ENCODE measurements around the gene RELA. TPM values are rescaled to one million over a fixed set of nuclear protein-coding genes. Genes with fewer than 3 reads are reported as not detected.
"Not testable (repeated sequence)": the region's sequence is repeated elsewhere in the genome, so short reads cannot be mapped to it uniquely, and the experiment has no call there.

Gene RELA
- polyA plus RNA-seq, 2 of the 4 experiments (the other 2 are of a cell fraction), result 28.9 to 55.1 TPM

DNA sequence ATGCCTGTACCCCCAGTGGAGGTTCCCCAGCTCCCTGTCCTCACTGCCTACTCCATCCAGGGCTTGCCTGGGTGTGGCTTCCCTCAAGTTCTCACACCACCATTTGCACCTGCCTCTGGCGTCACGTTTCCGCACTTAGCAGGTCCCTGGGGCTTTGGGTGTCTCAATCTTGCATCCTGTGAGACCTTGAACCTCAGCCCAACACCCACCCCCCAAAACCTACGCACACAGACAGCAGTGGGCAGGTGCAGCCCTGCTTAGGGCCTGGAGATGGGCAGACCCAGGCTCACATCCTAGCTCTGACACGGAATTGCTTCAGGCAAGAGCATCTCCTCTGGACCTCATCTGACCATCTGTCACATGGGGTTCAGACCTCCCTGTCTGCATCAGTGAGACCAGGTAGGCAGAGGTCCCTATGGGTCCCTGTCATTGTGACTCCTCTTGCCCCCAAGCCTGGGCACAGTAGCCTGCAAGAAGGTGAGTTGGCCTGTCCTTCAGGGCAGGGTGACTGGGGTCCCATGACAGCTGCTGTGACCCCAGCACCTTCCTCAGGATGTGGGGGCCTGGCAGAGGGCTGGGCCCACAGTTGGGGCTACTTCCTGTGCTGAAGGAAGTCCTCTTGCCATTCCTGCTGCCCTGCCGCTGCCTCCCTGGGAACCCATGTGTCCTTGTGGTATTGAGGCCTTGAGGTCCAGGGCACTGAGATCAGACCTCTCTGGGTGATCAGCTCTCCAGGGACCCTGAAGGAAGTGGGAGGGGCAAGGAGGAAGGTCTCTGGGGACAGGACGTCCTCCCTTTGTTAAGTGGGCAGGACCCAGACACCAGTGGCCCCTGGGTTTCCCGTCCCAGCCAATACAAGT, 22.9 kb downstream of the RELA start:
- ATAC-seq (no peak), DNase-seq (ENCODE audit: low read depth in 1 of 2, low spot score in 1 of 2) (no peak), FAIRE-seq (no peak)
- Histone ChIP-seq H3K4me3 (no peak overlapping the region), H3K4me2 (no peak overlapping the region), H3K4me1 (peaks cover 32% of the 10 kb centered on the region), H3K27ac (no peak overlapping the region), H3K9me3 (no peaks in the 10 kb centered on the region)
- ChIA-PET POLR2A (interaction anchor here (2.3 kb wide), 1 partner anchor 13 kb away, joined by 12 read pairs; no protein-coding TSS in a partner anchor), CTCF (interaction anchor here (1.0 to 8.2 kb wide), 3 partner anchors 12 to 349 kb away, joined by 3 to 54 read pairs (median 3); no protein-coding TSS in a partner anchor)
- TF ChIP-seq ESRRA (IDR thresholded peaks at IDR 0.05; ENCODE audit: borderline replicate concordance, low read length) (no peak), TP53 (CRISPR knock-in tag; IDR thresholded peaks at IDR 0.05) (no peak), SMC3 (IDR thresholded peaks at IDR 0.05) (no peak), EHMT2 (IDR thresholded peaks at IDR 0.05; ENCODE audit: low read depth) (no peak), RAD21 (conservative IDR thresholded peaks at IDR 0.05 in 1 of 2, IDR thresholded peaks at IDR 0.05 in 1 of 2) (no peak), HOXB5 (CRISPR knock-in tag; IDR thresholded peaks at IDR 0.05) (no peak), ZFP36 (IDR thresholded peaks at IDR 0.05; ENCODE audit: borderline replicate concordance, partially characterized antibody) (no peak), HOXA7 (CRISPR knock-in tag; IDR thresholded peaks at IDR 0.05) (no peak), NFE2L2 (conservative IDR thresholded peaks at IDR 0.05; ENCODE audit: low read length) (no peak), CBX2 (IDR thresholded peaks at IDR 0.05; ENCODE audit: borderline replicate concordance, low read depth) (no peak), SREBF2 (IDR thresholded peaks at IDR 0.05) (no peak), HOXB13 (CRISPR knock-in tag; IDR thresholded peaks at IDR 0.05; ENCODE audit: low read depth) (no peak), MAFK (IDR thresholded peaks at IDR 0.05; ENCODE audit: partially characterized antibody) (no peak)
- TF ChIP-seq, protein P1, sequence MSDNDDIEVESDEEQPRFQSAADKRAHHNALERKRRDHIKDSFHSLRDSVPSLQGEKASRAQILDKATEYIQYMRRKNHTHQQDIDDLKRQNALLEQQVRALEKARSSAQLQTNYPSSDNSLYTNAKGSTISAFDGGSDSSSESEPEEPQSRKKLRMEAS (IDR thresholded peaks at IDR 0.05), result no peak
- TF ChIP-seq, protein P2, sequence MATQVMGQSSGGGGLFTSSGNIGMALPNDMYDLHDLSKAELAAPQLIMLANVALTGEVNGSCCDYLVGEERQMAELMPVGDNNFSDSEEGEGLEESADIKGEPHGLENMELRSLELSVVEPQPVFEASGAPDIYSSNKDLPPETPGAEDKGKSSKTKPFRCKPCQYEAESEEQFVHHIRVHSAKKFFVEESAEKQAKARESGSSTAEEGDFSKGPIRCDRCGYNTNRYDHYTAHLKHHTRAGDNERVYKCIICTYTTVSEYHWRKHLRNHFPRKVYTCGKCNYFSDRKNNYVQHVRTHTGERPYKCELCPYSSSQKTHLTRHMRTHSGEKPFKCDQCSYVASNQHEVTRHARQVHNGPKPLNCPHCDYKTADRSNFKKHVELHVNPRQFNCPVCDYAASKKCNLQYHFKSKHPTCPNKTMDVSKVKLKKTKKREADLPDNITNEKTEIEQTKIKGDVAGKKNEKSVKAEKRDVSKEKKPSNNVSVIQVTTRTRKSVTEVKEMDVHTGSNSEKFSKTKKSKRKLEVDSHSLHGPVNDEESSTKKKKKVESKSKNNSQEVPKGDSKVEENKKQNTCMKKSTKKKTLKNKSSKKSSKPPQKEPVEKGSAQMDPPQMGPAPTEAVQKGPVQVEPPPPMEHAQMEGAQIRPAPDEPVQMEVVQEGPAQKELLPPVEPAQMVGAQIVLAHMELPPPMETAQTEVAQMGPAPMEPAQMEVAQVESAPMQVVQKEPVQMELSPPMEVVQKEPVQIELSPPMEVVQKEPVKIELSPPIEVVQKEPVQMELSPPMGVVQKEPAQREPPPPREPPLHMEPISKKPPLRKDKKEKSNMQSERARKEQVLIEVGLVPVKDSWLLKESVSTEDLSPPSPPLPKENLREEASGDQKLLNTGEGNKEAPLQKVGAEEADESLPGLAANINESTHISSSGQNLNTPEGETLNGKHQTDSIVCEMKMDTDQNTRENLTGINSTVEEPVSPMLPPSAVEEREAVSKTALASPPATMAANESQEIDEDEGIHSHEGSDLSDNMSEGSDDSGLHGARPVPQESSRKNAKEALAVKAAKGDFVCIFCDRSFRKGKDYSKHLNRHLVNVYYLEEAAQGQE (IDR thresholded peaks at IDR 0.05), result no peak
- TF ChIP-seq, protein P3, sequence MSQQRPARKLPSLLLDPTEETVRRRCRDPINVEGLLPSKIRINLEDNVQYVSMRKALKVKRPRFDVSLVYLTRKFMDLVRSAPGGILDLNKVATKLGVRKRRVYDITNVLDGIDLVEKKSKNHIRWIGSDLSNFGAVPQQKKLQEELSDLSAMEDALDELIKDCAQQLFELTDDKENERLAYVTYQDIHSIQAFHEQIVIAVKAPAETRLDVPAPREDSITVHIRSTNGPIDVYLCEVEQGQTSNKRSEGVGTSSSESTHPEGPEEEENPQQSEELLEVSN (IDR thresholded peaks at IDR 0.05; ENCODE audit: borderline replicate concordance, low read depth), result no peak
- TF ChIP-seq, protein P4, sequence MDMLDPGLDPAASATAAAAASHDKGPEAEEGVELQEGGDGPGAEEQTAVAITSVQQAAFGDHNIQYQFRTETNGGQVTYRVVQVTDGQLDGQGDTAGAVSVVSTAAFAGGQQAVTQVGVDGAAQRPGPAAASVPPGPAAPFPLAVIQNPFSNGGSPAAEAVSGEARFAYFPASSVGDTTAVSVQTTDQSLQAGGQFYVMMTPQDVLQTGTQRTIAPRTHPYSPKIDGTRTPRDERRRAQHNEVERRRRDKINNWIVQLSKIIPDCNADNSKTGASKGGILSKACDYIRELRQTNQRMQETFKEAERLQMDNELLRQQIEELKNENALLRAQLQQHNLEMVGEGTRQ (IDR thresholded peaks at IDR 0.05), result no peak
- TF ChIP-seq, protein P5, sequence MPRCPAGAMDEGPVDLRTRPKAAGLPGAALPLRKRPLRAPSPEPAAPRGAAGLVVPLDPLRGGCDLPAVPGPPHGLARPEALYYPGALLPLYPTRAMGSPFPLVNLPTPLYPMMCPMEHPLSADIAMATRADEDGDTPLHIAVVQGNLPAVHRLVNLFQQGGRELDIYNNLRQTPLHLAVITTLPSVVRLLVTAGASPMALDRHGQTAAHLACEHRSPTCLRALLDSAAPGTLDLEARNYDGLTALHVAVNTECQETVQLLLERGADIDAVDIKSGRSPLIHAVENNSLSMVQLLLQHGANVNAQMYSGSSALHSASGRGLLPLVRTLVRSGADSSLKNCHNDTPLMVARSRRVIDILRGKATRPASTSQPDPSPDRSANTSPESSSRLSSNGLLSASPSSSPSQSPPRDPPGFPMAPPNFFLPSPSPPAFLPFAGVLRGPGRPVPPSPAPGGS (IDR thresholded peaks at IDR 0.05), result no peak
- 81% methylated on average over 8 of the region's 8 CpGs for WGBS (ENCODE audit: missing lambda C conversion rate)

DNA sequence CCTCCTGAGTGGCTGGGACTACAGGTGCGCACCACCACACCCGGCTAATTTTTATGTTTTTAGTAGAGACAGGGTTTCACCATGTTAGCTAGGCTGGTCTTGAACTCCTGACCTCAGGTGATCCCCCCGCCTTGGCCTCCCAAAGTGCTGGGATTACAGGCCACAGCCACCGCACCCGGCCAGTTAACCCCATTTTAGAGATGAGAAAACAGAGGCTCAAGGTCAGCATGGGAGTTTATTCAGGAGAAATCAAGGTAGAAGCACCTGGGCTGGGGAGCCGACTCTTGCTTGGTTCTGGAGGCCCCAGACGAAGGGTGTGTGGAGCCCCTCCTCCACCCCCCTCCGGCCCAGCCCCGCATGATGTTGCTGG, 23.5 kb downstream of the RELA start:
- ChIA-PET CTCF (interaction anchor here (0.8 to 8.2 kb wide), 5 partner anchors 12 to 349 kb away, joined by 3 to 54 read pairs (median 3); partner anchors contain the start of gene KAT5), POLR2A (interaction anchor here (2.3 kb wide), 1 partner anchor 14 kb away, joined by 12 read pairs; no protein-coding TSS in a partner anchor)
- H3K27ac ChIP-seq; ATAC-seq; FAIRE-seq; H3K4me3 ChIP-seq; H3K9me3 ChIP-seq; H3K4me2 ChIP-seq; DNase-seq (ENCODE audit: low read depth in 1 of 2, low spot score in 1 of 2): not testable (repeated sequence)
- 96% methylated on average over 9 of the region's 9 CpGs for WGBS (ENCODE audit: missing lambda C conversion rate)
- H3K4me1 ChIP-seq, result peaks cover 32% of the 10 kb centered on the region
